Activated gamma-delta T cell (primary cell): Measurements from ENCODE around the gene TMED4.
"Not testable (repeated sequence)": the region's sequence is repeated elsewhere in the genome, so short reads cannot be mapped to it uniquely, and the experiment has no call there.

Experiments used
- DNase-seq: peaks from one replicate; lab custom pipeline; 2025; lab: John Stamatoyannopoulos, UW

TMED4 gene

DNA sequence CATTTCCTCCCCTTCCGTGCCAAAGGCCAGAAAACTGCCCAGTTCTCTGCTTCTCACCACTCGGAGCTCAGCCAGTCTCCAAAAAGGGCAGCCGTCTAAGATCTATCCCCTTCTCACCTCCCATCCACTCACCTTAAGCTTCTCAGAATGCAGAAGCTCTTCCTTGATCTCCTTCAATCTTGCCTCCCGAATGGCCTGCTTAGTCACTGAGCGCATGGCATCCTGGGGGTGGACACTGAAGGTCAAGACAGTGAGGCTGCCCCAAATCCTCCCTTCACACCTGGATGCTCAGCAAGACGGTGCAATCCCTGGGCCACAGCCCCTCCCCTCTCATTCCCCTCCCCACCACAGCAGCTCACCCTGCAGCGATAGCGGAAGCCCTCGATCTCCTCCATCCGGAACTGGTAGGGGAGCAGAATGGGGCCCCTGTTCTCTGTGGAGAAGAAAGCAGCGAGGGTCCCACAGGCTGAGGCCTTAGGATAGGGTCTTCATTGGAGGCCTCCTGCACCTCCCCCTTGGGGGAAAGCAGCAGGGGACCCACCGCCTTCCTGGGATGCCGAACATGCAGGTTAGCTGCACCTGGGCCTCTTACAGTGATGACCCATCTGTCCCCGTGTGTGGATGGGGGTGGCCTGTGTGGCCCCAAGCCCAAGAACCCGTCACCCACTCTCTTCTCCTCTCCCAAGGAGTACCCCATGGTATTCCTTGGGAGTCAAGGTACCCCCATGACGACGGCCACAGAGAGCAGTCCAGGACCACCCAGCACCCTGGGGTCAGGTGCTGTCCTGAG is 13.1 kb downstream of the TMED4 start:
- DNase-seq = no peak

GRCh38 chr7:44567884-44568283 is 14.1 kb downstream of the TMED4 start:
- DNase-seq = no peak

DNA sequence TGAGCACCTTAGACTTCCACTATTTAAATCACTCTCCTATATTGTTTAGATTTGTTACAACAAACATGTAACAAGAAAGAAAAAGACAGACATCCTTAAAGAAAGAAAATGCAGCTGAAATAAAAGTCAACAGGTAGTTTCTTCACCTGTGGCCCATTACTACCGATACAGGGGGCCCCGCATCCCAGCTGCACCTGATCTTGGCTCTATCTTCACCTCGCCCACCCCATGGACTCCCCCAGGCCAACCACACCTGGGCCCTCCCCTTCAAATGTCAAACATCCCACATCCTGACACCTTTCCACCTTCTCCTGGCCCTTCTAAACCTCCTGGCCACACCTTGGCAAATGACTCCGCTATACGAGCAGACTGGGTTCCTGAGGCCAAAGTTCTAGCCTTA is 15.4 kb downstream of the TMED4 start:
- no peak for DNase-seq

DNA sequence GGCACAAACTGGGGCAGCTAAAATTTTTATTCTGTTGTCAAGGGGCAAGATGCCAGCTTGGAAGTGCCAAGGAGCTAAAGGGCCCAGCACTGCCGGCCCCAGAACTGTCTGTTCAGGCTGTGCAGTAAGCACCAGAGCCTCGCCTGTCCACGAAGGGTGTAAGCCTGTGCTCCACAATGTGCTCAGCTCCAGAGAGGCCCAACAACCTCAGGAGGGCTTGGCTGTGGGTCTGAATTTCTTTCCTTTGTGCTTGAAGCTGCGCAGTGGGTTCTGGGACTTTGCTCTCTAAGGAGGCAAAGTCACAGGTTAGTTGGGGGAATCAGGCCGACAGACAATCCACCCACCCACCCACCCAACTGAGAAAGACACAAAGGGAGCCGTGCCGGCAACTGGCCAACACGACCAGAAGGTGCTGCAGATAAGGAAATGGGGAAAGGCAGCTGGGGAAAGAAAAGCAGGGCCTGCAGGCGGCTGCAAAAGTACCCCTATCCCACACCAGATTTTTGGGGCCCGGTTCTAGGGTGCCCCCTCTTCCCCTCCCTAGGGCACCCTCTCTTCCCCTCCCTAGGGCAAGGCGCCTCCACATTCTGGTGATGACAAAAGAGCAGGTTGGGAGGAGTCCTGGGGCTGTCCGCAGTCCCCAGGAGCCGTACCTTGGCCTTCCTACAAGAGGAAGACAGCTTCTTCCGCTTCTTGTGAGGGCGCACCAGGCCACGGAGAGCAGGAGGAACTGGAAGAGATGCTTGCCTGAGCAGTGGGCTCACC is 16.1 kb downstream of the TMED4 start:
- no peak for DNase-seq

GRCh38 chr7:44565097-44565794 is 16.8 kb downstream of the TMED4 start:
- DNase-seq = no peak

GRCh38 chr7:44564606-44565005 is 17.4 kb downstream of the TMED4 start:
- no peak for DNase-seq

DNA sequence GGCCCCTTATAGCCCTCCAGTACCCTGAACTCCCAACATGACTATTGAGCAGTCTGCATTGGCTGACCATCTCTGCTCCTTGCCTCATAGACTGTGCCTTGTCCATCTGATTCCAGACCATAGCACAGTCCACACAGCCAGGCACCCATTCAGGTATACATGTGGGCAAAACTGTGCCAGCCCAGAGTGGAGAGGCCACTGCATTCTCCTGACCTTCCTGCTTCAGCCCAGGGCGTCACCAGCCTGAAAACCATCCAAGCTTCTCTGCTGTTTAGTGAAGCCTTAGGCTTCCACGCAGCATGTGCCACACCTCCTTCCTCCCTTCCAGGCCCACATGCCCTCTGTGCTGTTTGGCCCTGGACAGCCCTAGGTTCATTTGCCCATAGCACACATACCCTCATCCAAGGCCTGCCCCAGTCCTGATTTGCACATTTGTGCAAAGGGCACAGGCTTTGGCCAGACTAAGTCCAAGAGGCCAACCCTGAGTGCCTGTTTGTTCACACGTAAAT is 18.8 kb downstream of the TMED4 start:
- DNase-seq = no peak

DNA sequence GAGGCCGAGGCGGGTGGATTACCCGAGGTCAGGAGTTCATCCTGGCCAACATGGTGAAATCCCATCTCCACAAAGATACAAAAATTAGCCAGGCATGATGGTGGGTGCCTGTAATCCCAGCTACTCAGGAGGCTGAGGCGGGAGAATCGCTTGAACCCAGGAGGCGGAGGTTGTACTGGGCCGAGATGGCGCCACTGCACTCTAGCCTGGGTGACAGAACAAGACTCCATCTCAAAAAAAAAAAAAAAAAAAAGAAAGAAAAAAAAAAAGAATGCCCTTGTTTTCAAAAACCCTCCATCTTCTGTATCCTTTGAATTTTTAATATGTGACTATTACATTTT is 19.4 kb downstream of the TMED4 start:
- DNase-seq = not testable (repeated sequence)

DNA sequence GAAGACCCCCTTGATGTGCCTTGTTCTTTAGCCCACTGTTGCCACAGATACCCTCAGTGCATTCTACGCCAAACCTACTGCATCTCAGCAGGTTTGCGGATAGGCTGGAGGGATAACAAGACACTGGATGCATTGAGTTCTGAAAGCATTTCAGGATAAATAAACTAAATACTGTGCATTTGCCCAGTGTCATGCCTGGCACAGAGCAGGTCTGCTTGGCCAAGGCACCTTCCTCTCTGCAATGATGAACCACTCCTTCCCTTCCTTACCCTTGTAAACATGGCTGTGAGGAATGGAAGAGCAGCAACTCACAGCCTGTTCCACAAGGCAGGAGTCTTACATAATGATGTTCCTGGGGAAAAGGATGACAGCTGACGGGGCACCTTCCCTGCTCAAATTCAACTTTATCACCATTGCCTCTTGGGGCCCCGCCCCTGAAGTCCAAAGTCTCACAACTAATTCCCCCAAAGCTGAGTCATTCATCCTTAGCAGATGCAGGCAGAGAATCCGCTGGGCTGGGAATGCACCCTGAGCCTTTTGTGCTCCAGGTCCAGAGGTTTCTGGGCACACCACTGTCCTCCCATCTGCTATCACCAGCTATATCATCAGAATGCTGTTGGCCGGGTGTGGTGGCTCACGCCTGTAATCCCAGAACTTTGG is 19.9 kb downstream of the TMED4 start:
- DNase-seq = no peak

GRCh38 chr7:44561481-44561880 is 20.6 kb downstream of the TMED4 start:
- DNase-seq = no peak

- DNase-seq = no peak
Observed at GRCh38 chr7:44559485-44559884, 22.5 kb downstream of the TMED4 start.

- DNase-seq = no peak
Observed at GRCh38 chr7:44557485-44557884, 24.5 kb downstream of the TMED4 start.

DNA sequence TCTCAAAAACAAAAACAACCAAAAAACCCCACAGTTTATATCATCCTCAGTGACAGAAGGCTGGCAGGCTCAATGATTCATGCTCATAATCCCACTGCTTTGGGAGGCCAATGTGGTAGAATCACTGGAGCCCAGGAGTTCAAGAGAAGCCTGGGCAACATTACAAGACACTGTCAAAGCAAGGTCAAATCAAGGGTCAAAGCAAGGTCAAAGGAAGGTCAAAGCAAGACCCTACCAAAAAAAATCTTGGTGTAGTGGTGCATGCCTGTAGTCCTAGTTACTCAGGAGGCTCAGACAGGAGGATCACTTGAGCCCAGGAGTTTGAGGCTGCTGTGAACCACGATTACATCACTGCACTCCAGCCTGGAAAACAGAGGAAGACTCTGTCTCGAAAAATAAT is 26.7 kb downstream of the TMED4 start:
- DNase-seq = no peak

DNA sequence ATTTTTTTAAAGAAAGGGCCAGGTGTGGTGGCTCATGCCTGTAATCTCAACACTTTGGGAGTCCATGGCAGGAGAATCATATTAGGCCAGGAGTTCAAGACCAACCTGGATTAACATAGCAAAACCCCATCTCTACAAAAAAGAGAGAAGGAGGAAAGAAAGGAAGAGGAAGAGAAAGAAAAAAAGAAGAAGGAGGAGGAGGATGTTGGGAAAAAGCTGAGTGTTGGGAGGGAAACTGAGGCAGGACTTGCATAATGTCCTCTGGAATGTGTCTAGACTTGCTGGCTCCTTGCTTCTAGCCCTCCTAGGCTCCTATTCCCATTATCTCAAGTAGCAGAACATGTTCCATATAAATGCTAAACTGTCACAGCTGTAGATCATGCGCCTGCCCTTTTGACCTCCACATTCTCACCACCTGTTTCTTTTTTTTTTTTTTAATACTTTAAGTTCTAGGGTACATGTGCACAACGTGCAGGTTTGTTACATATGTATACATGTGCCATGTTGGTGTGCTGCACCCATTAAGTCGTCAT is 29.5 kb downstream of the TMED4 start:
- DNase-seq = not testable (repeated sequence)

DNA sequence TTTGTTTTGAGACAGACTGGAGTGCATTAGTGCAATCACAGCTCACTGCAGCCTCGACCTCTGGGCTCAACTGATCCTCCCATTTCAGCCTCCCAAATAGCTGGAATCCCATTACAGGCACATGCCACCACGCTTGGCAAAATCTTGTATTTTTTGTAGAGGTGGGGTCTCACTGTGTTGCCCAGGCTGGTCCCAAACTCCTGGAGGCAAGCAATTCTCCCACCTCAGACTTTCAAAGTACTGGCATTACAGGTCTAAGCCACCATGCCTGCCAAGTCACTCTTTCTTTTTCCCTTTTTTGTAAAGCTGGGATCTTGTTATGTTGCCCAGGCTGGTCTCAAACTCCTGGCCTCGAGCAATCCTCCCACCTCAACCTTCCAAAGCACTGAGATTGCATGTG is 32.6 kb downstream of the TMED4 start:
- no peak for DNase-seq

DNA sequence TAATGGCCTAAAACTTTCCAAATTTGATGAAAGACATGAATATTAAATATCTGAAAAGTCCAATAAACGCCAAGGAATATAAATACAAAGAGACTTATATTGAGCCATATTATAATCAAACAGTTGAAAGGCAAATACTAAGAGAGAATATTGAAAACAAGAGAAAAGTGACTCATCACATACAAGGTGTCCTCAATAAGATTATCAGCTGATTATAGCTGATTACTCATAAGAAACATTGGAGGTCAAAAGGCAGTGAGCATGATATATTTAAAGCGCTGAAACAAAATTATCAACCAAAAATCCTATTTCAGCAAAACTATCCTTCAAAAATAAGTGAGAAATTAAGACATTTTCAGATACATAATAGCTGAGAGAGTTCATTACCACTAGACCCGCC is 33.1 kb downstream of the TMED4 start:
- no peak for DNase-seq

- DNase-seq = no peak
Observed at GRCh38 chr7:44547536-44548231, 34.3 kb downstream of the TMED4 start.

GRCh38 chr7:44541876-44542610 is 40.0 kb downstream of the TMED4 start:
- no peak for DNase-seq

- DNase-seq = no peak
Observed at GRCh38 chr7:44541028-44541869, 40.8 kb downstream of the TMED4 start, which contains the start of gene NPC1L1. Gene NPC1L1 (minus strand): TSS chr7:44541330. CDS start chr7:44541259, 71 bp downstream.
